Testis (tissue), 3 donors: ENCODE data around the gene EIF5B. TPM values are rescaled to one million over a fixed set of nuclear protein-coding genes. Genes with fewer than 3 reads are reported as not detected.

Experiments used
- DNase-seq: peaks from one replicate; pipeline ENCODE4 v3.0.0-alpha.2; 2019
- H3K27ac ChIP-seq, 2 donors: fragments of 200-600 bp; sonication (generic); one replicate each; pipeline ENCODE4 v1.5.1; 2019
- H3K27me3 ChIP-seq: fragments of 200-600 bp; sonication (generic); one replicate; pipeline ENCODE4 v1.5.1; 2019
- H3K36me3 ChIP-seq: fragments of 200-600 bp; sonication (generic); one replicate; pipeline ENCODE4 v1.5.1; 2017; ENCODE audit warnings: low read depth; ENCODE audit errors: missing control alignments
- H3K4me1 ChIP-seq: fragments of 200-600 bp; sonication (generic); one replicate; pipeline ENCODE4 v1.5.1; 2019
- H3K4me3 ChIP-seq, 2 donors: fragments of 200-600 bp; sonication (generic); one replicate each; pipeline ENCODE4 v1.5.1; 2017 to 2019
- H3K9me3 ChIP-seq: fragments of 200-600 bp; sonication (generic); one replicate; pipeline ENCODE4 v1.5.1; 2017
- CTCF ChIP-seq, 3 experiments: fragments of 450-650 bp in 2 of 3; fragments of 200-600 bp in 1 of 3; sonication (generic) in 1 of 3; IDR thresholded peaks; one replicate each; pipeline ENCODE4 v1.5.1; 2016 to 2019; ENCODE audit warnings: antibody characterized with exemption in 3 of 3, mild to moderate bottlenecking in 2 of 3, moderate library complexity in 1 of 3
- POLR2A ChIP-seq: fragments of 450-650 bp; IDR thresholded peaks from one replicate; pipeline ENCODE4 v1.6.1; 2017; ENCODE audit warnings: antibody characterized with exemption, mild to moderate bottlenecking, moderate library complexity
- WGBS, 2 donors: methylation state at CpG; one replicate each; pipeline ENCODE4 v1.1.5; 2018; 5-methylcytosine and 5-hydroxymethylcytosine counted together
- intact Hi-C: fragments of 100-400 bp; cut with DNase I; formaldehyde crosslinking; loops from one replicate; pipeline ENCODE4 v1.15.1; 2023; ENCODE audit warnings: low total_unique reads
- polyA plus RNA-seq: library from polyadenylated mRNA; stranded (reverse); fragments of 350-450 nt; fragmentation: Illumina TruSeq; extraction: RNeasy Lipid Tissue Mini Kit (QIAGEN cat#74804); gene quantifications from one replicate; pipeline ENCODE4 v1.2.3, GENCODE V29; 2014; ENCODE audit warnings: low read depth, low replicate concordance; ENCODE audit not compliant: insufficient read depth
- total RNA-seq, 2 donors: library from RNA; depleted of rRNA; stranded (reverse); fragments of >200 nt; gene quantifications; one replicate each; pipeline ENCODE4 v1.2.3, GENCODE V29; 2016

The EIF5B gene
- total and polyA plus RNA-seq, 3 donors from 2014 or later = 12.2 to 66.8 (median 38.1) TPM

- Histone ChIP-seq H3K9me3 (no peaks in the 10 kb centered on the region), H3K27me3 (no peaks in the 10 kb centered on the region), H3K4me1 (no peaks in the 10 kb centered on the region), H3K4me3 (no peak overlapping the region), H3K27ac (no peak overlapping the region), H3K36me3 (no peaks in the 10 kb centered on the region)
- 31 to 37% methylated on average over 3 of the region's 3 CpGs for WGBS, 2 donors
- intact Hi-C loops = no loop called here
- TF ChIP-seq CTCF (IDR thresholded peaks at IDR 0.05) = no peak
- TF ChIP-seq POLR2A = no peak
- DNase-seq = no peak
These were observed 85.4 kb downstream of the EIF5B start for GRCh38 chr2:99422599-99422998.

GRCh38 chr2:99424371-99424770 lies 87.2 kb downstream of the EIF5B start:
- Histone ChIP-seq H3K27me3 (no peaks in the 10 kb centered on the region), H3K4me3 (no peak overlapping the region), H3K4me1 (no peaks in the 10 kb centered on the region), H3K36me3 (no peaks in the 10 kb centered on the region), H3K27ac (no peak overlapping the region), H3K9me3 (no peaks in the 10 kb centered on the region)
- intact Hi-C loops = no loop called here
- TF ChIP-seq POLR2A (no peak), CTCF (IDR thresholded peaks at IDR 0.05) (no peak)
- no peak for DNase-seq

GRCh38 chr2:99425022-99425421 lies 87.8 kb downstream of the EIF5B start:
- Histone ChIP-seq H3K27ac (no peak overlapping the region), H3K4me1 (no peaks in the 10 kb centered on the region)

GRCh38 chr2:99430614-99431291 lies 93.6 kb downstream of the EIF5B start:
- WGBS, 2 donors = 78 to 83% methylated on average over 4 of the region's 4 CpGs
- Histone ChIP-seq H3K9me3 (no peaks in the 10 kb centered on the region), H3K27me3 (no peaks in the 10 kb centered on the region), H3K27ac (no peak overlapping the region), H3K4me1 (no peaks in the 10 kb centered on the region), H3K36me3 (no peaks in the 10 kb centered on the region), H3K4me3 (no peak overlapping the region)
- intact Hi-C loops = no loop called here
- no peak for DNase-seq
- no peak for TF ChIP-seq POLR2A
- no peak for TF ChIP-seq CTCF (IDR thresholded peaks at IDR 0.05)

More at GRCh38 chr2:99425022-99425421, 87.8 kb downstream of the EIF5B start:
- H3K9me3 ChIP-seq = no peaks in the 10 kb centered on the region
- H3K36me3 ChIP-seq = no peaks in the 10 kb centered on the region
- intact Hi-C loops = no loop called here
- no peak for TF ChIP-seq CTCF (IDR thresholded peaks at IDR 0.05)
- 58 to 59% methylated on average over 2 of the region's 2 CpGs for WGBS, 2 donors
- no peak for DNase-seq
- H3K4me3 ChIP-seq = no peak overlapping the region
- H3K27me3 ChIP-seq = no peaks in the 10 kb centered on the region
